ENCODE data around the gene TSPEAR. TPM values are rescaled to one million over a fixed set of nuclear protein-coding genes. Genes with fewer than 3 reads are reported as not detected.
A peak's percentile ranks its signal among the peaks of the same experiment; 100 is the strongest.

The TSPEAR gene
- total and polyA plus RNA-seq, 10 donors, result 0.02 to 0.22 (median 0.03) TPM; not detected in 7

DNA sequence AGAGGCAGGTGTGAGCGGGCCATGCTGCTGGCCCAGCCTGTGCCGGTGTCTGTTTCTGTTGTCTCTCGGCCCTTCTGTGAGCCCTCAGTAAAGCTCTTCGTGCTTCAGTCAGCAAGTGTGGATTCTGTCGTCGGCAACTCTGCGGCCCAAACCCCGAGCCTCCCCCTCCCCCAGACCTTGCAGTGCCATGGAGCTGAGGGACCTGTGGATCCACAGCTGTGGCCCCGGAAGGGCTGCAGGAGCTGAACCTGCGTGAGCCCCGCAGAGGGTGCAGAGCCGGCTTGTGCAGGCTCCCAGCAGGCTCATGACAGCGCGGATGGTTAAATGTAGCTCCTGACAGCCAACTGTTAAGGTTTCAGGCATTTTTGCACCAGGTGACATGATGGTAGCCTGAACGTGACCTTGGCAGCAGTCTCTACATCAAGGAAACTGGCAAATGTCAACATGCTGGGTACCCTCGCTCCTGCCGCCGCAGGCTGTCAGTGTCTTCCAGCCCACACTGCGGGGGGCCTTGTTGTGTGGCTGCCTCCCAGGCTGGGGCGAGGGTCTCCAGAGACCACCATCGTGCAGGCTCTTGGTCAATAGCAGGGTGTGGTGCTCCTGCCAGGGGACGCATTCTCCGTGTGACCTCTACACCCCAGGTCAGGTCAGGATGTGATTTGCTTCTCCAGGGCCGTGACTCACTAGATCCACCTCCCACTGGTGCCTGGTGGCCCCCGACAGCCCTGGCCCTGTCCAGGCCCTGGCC, 249.1 kb downstream of the TSPEAR start:
- DNase-seq, result no peak
- no peak overlapping the region for H3K4me3 ChIP-seq
- 86 to 94% (median 90%) methylated on average over 22 to 25 of the region's 25 CpGs for WGBS, 5 donors
- TF ChIP-seq POLR2A (IDR thresholded peaks at IDR 0.05) (no peak), POLR2AphosphoS5 (IDR thresholded peaks at IDR 0.05) (no peak)
- TF ChIP-seq, protein P1, sequence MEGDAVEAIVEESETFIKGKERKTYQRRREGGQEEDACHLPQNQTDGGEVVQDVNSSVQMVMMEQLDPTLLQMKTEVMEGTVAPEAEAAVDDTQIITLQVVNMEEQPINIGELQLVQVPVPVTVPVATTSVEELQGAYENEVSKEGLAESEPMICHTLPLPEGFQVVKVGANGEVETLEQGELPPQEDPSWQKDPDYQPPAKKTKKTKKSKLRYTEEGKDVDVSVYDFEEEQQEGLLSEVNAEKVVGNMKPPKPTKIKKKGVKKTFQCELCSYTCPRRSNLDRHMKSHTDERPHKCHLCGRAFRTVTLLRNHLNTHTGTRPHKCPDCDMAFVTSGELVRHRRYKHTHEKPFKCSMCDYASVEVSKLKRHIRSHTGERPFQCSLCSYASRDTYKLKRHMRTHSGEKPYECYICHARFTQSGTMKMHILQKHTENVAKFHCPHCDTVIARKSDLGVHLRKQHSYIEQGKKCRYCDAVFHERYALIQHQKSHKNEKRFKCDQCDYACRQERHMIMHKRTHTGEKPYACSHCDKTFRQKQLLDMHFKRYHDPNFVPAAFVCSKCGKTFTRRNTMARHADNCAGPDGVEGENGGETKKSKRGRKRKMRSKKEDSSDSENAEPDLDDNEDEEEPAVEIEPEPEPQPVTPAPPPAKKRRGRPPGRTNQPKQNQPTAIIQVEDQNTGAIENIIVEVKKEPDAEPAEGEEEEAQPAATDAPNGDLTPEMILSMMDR (IDR thresholded peaks at IDR 0.05 in 8 of 11, conservative IDR thresholded peaks at IDR 0.05 in 3 of 11), result no peak
- H3K4me1 ChIP-seq, result no peaks in the 10 kb centered on the region
- H3K27ac ChIP-seq, result no peak overlapping the region
- intact Hi-C loops (cut with DNase I; ENCODE audit: low total_unique reads), result no loop called here
- no peaks in the 10 kb centered on the region for H3K27me3 ChIP-seq (replicated peaks in 1 of 7)
- H3K9me3 ChIP-seq, result no peaks in the 10 kb centered on the region
- peaks cover 0 to under 1% (median 0%) of the 10 kb centered on the region in 6 donors for H3K36me3 ChIP-seq

DNA sequence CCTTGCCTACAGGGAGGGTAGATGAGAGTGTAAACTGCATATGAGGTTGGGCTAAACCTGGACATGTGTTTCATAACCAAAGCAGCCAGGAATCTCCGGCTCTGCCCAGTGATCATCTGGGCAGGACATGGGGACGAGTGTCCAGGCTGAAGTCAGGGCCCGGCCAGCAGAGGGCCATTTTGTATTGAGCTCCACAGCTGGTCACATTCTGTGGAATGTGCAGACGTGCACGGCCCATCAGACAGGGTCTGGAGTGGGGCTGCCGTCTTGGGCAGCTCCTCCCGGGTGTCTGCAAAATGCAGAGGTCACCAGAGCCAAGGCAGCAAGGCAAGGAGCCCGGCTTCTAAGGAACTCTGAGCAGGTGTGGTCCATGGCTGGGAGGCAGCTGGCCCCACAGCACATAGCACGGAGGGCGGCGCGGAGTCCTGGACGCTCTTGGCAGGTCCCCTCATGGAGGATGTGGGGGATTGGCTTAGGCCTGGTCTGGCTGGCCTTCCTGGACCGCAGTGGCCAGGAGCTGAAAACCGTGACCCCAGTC, 249.8 kb downstream of the TSPEAR start:
- 76 to 93% (median 85%) methylated on average over 12 to 15 of the region's 15 CpGs for WGBS, 5 donors
- no peak overlapping the region for H3K4me3 ChIP-seq
- H3K4me1 ChIP-seq, result peaks cover 0 to 2% (median under 1%) of the 10 kb centered on the region in 6 donors
- H3K9me3 ChIP-seq, result no peaks in the 10 kb centered on the region
- H3K27me3 ChIP-seq (replicated peaks in 1 of 7), result no peaks in the 10 kb centered on the region
- H3K36me3 ChIP-seq, result peaks cover 0 to 4% (median 0%) of the 10 kb centered on the region in 6 donors
- DNase-seq, result no peak
- TF ChIP-seq, protein P1 (IDR thresholded peaks at IDR 0.05 in 8 of 11, conservative IDR thresholded peaks at IDR 0.05 in 3 of 11), result peak in 1 of 11 experiments; percentile 9
- TF ChIP-seq POLR2A (IDR thresholded peaks at IDR 0.05) (no peak), POLR2AphosphoS5 (IDR thresholded peaks at IDR 0.05) (no peak)
- no peak overlapping the region for H3K27ac ChIP-seq
- intact Hi-C loops (cut with DNase I; ENCODE audit: low total_unique reads), result no loop called here

DNA sequence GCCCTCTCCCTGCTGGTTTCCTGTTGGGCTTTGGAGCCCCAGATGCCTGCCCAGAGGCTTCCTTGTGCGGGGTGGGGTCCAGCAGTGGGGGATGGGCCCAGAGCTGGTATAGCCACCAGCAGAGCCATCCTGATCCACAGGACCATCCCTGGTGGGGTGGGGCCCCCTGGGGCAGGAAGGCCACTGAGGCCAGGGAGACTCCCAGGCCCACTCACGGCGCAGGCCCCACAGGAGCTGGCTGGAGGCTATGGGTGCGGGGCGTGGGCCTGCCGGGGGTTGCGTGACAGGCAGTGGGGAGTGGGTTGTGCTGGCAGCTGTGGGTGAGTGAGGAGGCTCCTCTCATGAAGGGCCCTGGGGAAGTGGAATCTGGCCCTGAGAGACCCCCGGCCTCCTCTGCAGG, 250.4 kb downstream of the TSPEAR start:
- intact Hi-C loops (cut with DNase I; ENCODE audit: low total_unique reads), result no loop called here
- Histone ChIP-seq H3K27me3 (replicated peaks in 1 of 7) (peaks cover 0 to 5% (median 0%) of the 10 kb centered on the region in 7 donors), H3K36me3 (peaks cover 0 to 4% (median 0%) of the 10 kb centered on the region in 6 donors), H3K4me3 (no peak overlapping the region), H3K27ac (no peak overlapping the region), H3K9me3 (no peaks in the 10 kb centered on the region), H3K4me1 (peaks cover 3 to 7% (median 5%) of the 10 kb centered on the region in 6 donors)
- no peak for TF ChIP-seq POLR2AphosphoS5 (IDR thresholded peaks at IDR 0.05)
- TF ChIP-seq, protein P1 (IDR thresholded peaks at IDR 0.05 in 8 of 11, conservative IDR thresholded peaks at IDR 0.05 in 3 of 11), result no peak
- peak; percentile 54 for DNase-seq
- WGBS, 5 donors, result 79 to 98% (median 92%) methylated on average over 2 to 8 of the region's 8 CpGs

- Histone ChIP-seq H3K4me3 (no peak overlapping the region), H3K27me3 (replicated peaks in 1 of 7) (peaks cover 0 to 11% (median 0%) of the 10 kb centered on the region in 7 donors), H3K4me1 (peaks cover 5 to 12% (median 8%) of the 10 kb centered on the region in 6 donors), H3K27ac (no peak overlapping the region), H3K36me3 (peaks cover 0 to 4% (median 0%) of the 10 kb centered on the region in 6 donors), H3K9me3 (no peaks in the 10 kb centered on the region)
- TF ChIP-seq, protein P1 (IDR thresholded peaks at IDR 0.05 in 8 of 11, conservative IDR thresholded peaks at IDR 0.05 in 3 of 11), result no peak
- TF ChIP-seq POLR2AphosphoS5 (IDR thresholded peaks at IDR 0.05) (no peak), POLR2A (IDR thresholded peaks at IDR 0.05) (no peak)
- WGBS, 5 donors, result 79 to 92% (median 87%) methylated on average over 7 to 8 of the region's 8 CpGs
- intact Hi-C loops (cut with DNase I; ENCODE audit: low total_unique reads), result no loop called here
- DNase-seq, result peak; percentile 46
These were observed 251.0 kb downstream of the TSPEAR start for GRCh38 chr21:44460441-44460755.

Data from spleen (tissue), 11 donors.